Neural cell (in vitro differentiated cells): Measurements from ENCODE around the gene IMPDH2. TPM values are rescaled to one million over a fixed set of nuclear protein-coding genes. Genes with fewer than 3 reads are reported as not detected.

Source experiments
- H2AFZ ChIP-seq: fragments of 200-600, 300-800 bp; sonication (generic), shearing (Covaris generic); 2 replicates; pipeline ENCODE4 v1.6.0; 2014; ENCODE audit warnings: low read depth, mild to moderate bottlenecking, antibody characterized with exemption, low read length, moderate library complexity
- H3F3A ChIP-seq: fragments of 200-600 bp; shearing (Covaris generic); 2 replicates; pipeline ENCODE4 v1.6.1; 2016; ENCODE audit warnings: mild to moderate bottlenecking, moderate library complexity, mixed read lengths, antibody characterized with exemption, low read length; ENCODE audit not compliant: insufficient read depth, poor library complexity, severe bottlenecking
- H3K27ac ChIP-seq: fragments of 200-600, 300-800 bp; sonication (generic), shearing (Covaris generic); 2 replicates; pipeline ENCODE4 v1.5.1; 2014; ENCODE audit warnings: mild to moderate bottlenecking, low read length, moderate library complexity
- H3K27me3 ChIP-seq: fragments of 300-800, 200-600 bp; sonication (generic), shearing (Covaris generic); 2 replicates; pipeline ENCODE4 v1.6.0; 2014; ENCODE audit warnings: mild to moderate bottlenecking, low read depth, low read length, moderate library complexity; ENCODE audit not compliant: insufficient read depth
- H3K36me3 ChIP-seq: fragments of 300-800, 200-600 bp; sonication (generic), shearing (Covaris generic); 2 replicates; pipeline ENCODE4 v1.5.1; 2014; ENCODE audit warnings: mild to moderate bottlenecking, antibody characterized with exemption, low read length, moderate library complexity; ENCODE audit not compliant: insufficient read depth
- H3K4me2 ChIP-seq: fragments of 300-800, 200-600 bp; sonication (generic), shearing (Covaris generic); 2 replicates; pipeline ENCODE4 v1.6.0; 2014; ENCODE audit warnings: mild to moderate bottlenecking, low read length
- H3K4me3 ChIP-seq: fragments of 300-800, 200-600 bp; sonication (generic), shearing (Covaris generic); 2 replicates; pipeline ENCODE4 v1.5.1; 2014; ENCODE audit warnings: mild to moderate bottlenecking, low read length, moderate library complexity
- H3K79me2 ChIP-seq: fragments of 200-600 bp; shearing (Covaris generic); replicated peaks from 2 replicates; pipeline ENCODE4 v1.6.0; 2014; ENCODE audit warnings: mild to moderate bottlenecking, low read length, moderate library complexity; ENCODE audit not compliant: insufficient read depth
- H3K9ac ChIP-seq: fragments of 300-800, 200-600 bp; sonication (generic), shearing (Covaris generic); 2 replicates; pipeline ENCODE4 v1.6.1; 2016; ENCODE audit warnings: mild to moderate bottlenecking, low read length, mixed read lengths
- H3K9me2 ChIP-seq: fragments of 200-600 bp; shearing (Covaris generic); 2 replicates; pipeline ENCODE4 v1.6.1; 2016; ENCODE audit warnings: mild to moderate bottlenecking, low read length, mixed read lengths; ENCODE audit not compliant: insufficient read depth
- H3K9me3 ChIP-seq: fragments of 200-600, 300-800 bp; sonication (generic), shearing (Covaris generic); 2 replicates; pipeline ENCODE4 v1.6.1; 2016; ENCODE audit warnings: mild to moderate bottlenecking, mixed run types, low read length, moderate library complexity, mixed read lengths
- H4K20me1 ChIP-seq: fragments of 200-600 bp; shearing (Covaris generic); 2 replicates; pipeline ENCODE4 v1.6.1; 2016; ENCODE audit warnings: mild to moderate bottlenecking, mixed run types; ENCODE audit not compliant: insufficient read depth
- EP300 ChIP-seq: fragments of 450-650 bp; conservative IDR thresholded peaks from 2 replicates; pipeline ENCODE4 v1.6.1; 2014; ENCODE audit warnings: antibody characterized with exemption, mild to moderate bottlenecking, moderate library complexity; ENCODE audit not compliant: poor library complexity, severe bottlenecking
- EZH2 ChIP-seq: fragments of 200-600, 300-800 bp; shearing (Covaris generic), sonication (generic); IDR thresholded peaks from 2 replicates; pipeline ENCODE4 v1.6.1; 2014; ENCODE audit warnings: antibody characterized with exemption, low read length, borderline replicate concordance, mild to moderate bottlenecking; ENCODE audit not compliant: insufficient read depth, poor library complexity, severe bottlenecking
- MXI1 ChIP-seq: fragments of 450-650 bp; conservative IDR thresholded peaks from 2 replicates; pipeline ENCODE4 v1.6.1; 2014; ENCODE audit warnings: antibody characterized with exemption, mild to moderate bottlenecking; ENCODE audit not compliant: poor library complexity, severe bottlenecking
- POLR2AphosphoS5 ChIP-seq: IDR thresholded peaks from 2 replicates; pipeline ENCODE4 v1.6.1; 2012
- RAD21 ChIP-seq: fragments of 450-650 bp; conservative IDR thresholded peaks from 2 replicates; pipeline ENCODE4 v1.6.1; 2014; ENCODE audit warnings: antibody characterized with exemption, mild to moderate bottlenecking, moderate library complexity
- SMC3 ChIP-seq: fragments of 450-650 bp; conservative IDR thresholded peaks from 2 replicates; pipeline ENCODE4 v1.6.1; 2014; ENCODE audit warnings: antibody characterized with exemption, mild to moderate bottlenecking, moderate library complexity; ENCODE audit not compliant: poor library complexity
- TAF1 ChIP-seq: IDR thresholded peaks from 2 replicates; pipeline ENCODE4 v1.6.1; 2012; ENCODE audit warnings: low read depth
- polyA plus RNA-seq: library from polyadenylated mRNA; depleted of rRNA; stranded (reverse); fragments of >200 nt; gene quantifications from 2 replicates; pipeline ENCODE4 v1.2.3, GENCODE V29; 2014
- TF ChIP-seq, protein P1 (sequence below): IDR thresholded peaks from 2 replicates; pipeline ENCODE4 v1.6.1; 2012; ENCODE audit warnings: borderline replicate concordance
- TF ChIP-seq, protein P2 (sequence below): fragments of 450-650 bp; IDR thresholded peaks from 2 replicates; pipeline ENCODE4 v1.5.1; 2014; ENCODE audit warnings: antibody characterized with exemption, mild to moderate bottlenecking, moderate library complexity; ENCODE audit not compliant: poor library complexity, severe bottlenecking

Gene IMPDH2
- polyA plus RNA-seq, 1 donor from 2014 or later, result 137 TPM

DNA sequence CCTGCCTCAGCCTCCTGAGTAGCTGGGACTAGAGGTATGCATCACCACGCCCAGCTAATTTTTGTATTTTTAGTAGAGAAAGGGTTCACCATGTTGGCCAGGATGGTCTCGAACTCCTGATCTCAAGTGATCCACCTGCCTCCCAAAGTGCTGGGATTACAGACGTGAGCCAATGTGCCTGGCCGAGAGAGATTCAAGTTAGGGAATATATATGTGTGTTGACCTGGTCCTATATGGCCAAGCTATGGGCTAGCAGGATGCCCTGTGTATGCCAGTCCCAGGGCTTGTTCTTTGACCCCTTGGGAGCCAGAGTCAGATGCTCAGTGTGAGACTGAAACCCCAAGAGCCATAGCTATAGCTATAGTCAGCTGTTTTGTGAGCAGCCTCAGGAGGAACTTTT lies 5.4 kb downstream of the IMPDH2 start:
- H3K36me3 ChIP-seq, result no peaks in the 10 kb centered on the region
- no peaks in the 10 kb centered on the region for H3K27me3 ChIP-seq
- H3K9ac ChIP-seq, result no peak overlapping the region
- no peaks in the 10 kb centered on the region for H3K9me2 ChIP-seq
- H2AFZ ChIP-seq, result no peak overlapping the region
- peaks cover 23% of the 10 kb centered on the region for H3K79me2 ChIP-seq
- H3K9me3 ChIP-seq, result no peaks in the 10 kb centered on the region
- H3K4me2 ChIP-seq, result no peak overlapping the region
- no peak overlapping the region for H3K27ac ChIP-seq
- no peaks in the 10 kb centered on the region for H4K20me1 ChIP-seq
- H3K4me3 ChIP-seq, result no peak overlapping the region
- H3F3A ChIP-seq, result no peaks in the 10 kb centered on the region
- no peak for TF ChIP-seq EP300
- no peak for TF ChIP-seq SMC3
- TF ChIP-seq, protein P1, sequence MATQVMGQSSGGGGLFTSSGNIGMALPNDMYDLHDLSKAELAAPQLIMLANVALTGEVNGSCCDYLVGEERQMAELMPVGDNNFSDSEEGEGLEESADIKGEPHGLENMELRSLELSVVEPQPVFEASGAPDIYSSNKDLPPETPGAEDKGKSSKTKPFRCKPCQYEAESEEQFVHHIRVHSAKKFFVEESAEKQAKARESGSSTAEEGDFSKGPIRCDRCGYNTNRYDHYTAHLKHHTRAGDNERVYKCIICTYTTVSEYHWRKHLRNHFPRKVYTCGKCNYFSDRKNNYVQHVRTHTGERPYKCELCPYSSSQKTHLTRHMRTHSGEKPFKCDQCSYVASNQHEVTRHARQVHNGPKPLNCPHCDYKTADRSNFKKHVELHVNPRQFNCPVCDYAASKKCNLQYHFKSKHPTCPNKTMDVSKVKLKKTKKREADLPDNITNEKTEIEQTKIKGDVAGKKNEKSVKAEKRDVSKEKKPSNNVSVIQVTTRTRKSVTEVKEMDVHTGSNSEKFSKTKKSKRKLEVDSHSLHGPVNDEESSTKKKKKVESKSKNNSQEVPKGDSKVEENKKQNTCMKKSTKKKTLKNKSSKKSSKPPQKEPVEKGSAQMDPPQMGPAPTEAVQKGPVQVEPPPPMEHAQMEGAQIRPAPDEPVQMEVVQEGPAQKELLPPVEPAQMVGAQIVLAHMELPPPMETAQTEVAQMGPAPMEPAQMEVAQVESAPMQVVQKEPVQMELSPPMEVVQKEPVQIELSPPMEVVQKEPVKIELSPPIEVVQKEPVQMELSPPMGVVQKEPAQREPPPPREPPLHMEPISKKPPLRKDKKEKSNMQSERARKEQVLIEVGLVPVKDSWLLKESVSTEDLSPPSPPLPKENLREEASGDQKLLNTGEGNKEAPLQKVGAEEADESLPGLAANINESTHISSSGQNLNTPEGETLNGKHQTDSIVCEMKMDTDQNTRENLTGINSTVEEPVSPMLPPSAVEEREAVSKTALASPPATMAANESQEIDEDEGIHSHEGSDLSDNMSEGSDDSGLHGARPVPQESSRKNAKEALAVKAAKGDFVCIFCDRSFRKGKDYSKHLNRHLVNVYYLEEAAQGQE, result no peak
- TF ChIP-seq, protein P2, sequence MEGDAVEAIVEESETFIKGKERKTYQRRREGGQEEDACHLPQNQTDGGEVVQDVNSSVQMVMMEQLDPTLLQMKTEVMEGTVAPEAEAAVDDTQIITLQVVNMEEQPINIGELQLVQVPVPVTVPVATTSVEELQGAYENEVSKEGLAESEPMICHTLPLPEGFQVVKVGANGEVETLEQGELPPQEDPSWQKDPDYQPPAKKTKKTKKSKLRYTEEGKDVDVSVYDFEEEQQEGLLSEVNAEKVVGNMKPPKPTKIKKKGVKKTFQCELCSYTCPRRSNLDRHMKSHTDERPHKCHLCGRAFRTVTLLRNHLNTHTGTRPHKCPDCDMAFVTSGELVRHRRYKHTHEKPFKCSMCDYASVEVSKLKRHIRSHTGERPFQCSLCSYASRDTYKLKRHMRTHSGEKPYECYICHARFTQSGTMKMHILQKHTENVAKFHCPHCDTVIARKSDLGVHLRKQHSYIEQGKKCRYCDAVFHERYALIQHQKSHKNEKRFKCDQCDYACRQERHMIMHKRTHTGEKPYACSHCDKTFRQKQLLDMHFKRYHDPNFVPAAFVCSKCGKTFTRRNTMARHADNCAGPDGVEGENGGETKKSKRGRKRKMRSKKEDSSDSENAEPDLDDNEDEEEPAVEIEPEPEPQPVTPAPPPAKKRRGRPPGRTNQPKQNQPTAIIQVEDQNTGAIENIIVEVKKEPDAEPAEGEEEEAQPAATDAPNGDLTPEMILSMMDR, result no peak
- TF ChIP-seq MXI1, result no peak
- no peak for TF ChIP-seq EZH2
- no peak for TF ChIP-seq TAF1
- TF ChIP-seq POLR2AphosphoS5, result no peak
- no peak for TF ChIP-seq RAD21

DNA sequence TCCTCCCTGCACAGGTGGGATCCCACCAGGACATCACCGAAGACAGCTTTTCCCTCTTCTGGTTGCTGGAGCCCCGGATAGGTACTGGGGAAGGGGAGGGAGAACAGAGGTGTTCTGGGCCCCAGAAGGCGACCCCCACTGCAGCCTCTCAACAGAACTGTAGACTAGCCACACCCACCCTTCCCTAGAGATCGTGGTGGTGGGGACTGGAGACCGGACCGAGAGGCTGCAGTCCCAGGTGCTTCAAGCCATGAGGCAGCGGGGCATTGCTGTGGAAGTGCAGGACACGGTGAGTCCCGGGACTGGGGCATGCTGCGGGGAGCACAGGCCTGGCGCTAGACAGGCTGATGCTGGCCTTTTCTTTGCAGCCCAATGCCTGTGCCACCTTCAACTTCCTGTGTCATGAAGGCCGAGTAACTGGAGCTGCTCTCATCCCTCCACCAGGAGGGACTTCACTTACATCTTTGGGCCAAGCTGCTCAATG lies 6.5 kb downstream of the IMPDH2 start:
- no peaks in the 10 kb centered on the region for H4K20me1 ChIP-seq
- H3K9ac ChIP-seq, result peak overlapping the region; percentile 97
- H3F3A ChIP-seq, result no peaks in the 10 kb centered on the region
- H3K9me3 ChIP-seq, result no peaks in the 10 kb centered on the region
- H3K4me2 ChIP-seq, result peak overlapping the region; percentile 44
- H3K27me3 ChIP-seq, result no peaks in the 10 kb centered on the region
- no peaks in the 10 kb centered on the region for H3K36me3 ChIP-seq
- peaks cover 18% of the 10 kb centered on the region for H3K79me2 ChIP-seq
- TF ChIP-seq, protein P1, result no peak
- TF ChIP-seq EZH2 (no peak), SMC3 (no peak), POLR2AphosphoS5 (no peak), TAF1 (no peak), MXI1 (no peak), RAD21 (no peak), EP300 (no peak)
- TF ChIP-seq, protein P2, result no peak
- no peak overlapping the region for H2AFZ ChIP-seq
- H3K4me3 ChIP-seq, result peak overlapping the region; percentile 100
- H3K9me2 ChIP-seq, result no peaks in the 10 kb centered on the region
- H3K27ac ChIP-seq, result peak overlapping the region; percentile 94
